Endothelial cell of umbilical vein (primary cell): ENCODE measurements around the gene PPP1R12A. TPM values are rescaled to one million over a fixed set of nuclear protein-coding genes. Genes with fewer than 3 reads are reported as not detected.

ENCODE experiments used
- BruUV-seq: library from RNA; stranded (reverse); fragments of 400-500 nt; replicated peaks from 2 replicates; lab custom pipeline; 2021; lab: Mats Ljungman, UMichigan
- CTCF ChIA-PET: fragments of 300-600, 350-600 bp; sonication (Branson Sonifier 250); formaldehyde crosslinking; loops from one replicate; lab custom pipeline; 2021; ENCODE audit warnings: antibody characterized with exemption, inconsistent platforms; lab: Charles Lee
- POLR2A ChIA-PET: fragments of 300-600, 350-600 bp; sonication (Branson Sonifier 250); formaldehyde crosslinking; loops from one replicate; lab custom pipeline; 2021; ENCODE audit warnings: antibody characterized with exemption, inconsistent platforms; lab: Charles Lee
- DNase-seq: peaks from one replicate; pipeline ENCODE4 v3.0.0-alpha.2; 2011; ENCODE audit warnings: low read depth, low spot score
- FAIRE-seq: peaks from 2 replicates; lab custom pipeline; 2011; peaks lifted over from hg19 to GRCh38; lab: Jason Lieb, UNC
- H2AFZ ChIP-seq: 2 replicates; pipeline ENCODE4 v1.6.0; 2012; ENCODE audit warnings: low read depth, low read length, control low read depth, inconsistent platforms
- H3K27ac ChIP-seq: 2 replicates; pipeline ENCODE4 v1.5.1; 2011; ENCODE audit warnings: low read depth, mild to moderate bottlenecking, control low read depth, low read length, moderate library complexity; ENCODE audit not compliant: insufficient read depth
- H3K27me3 ChIP-seq, 2 experiments: 2 replicates each; pipeline versions ENCODE4 v1.6.0 to v1.6.1; 2011; ENCODE audit warnings: low read length in 2 of 2, mixed read lengths in 1 of 2; ENCODE audit not compliant: control insufficient read depth in 2 of 2, insufficient read depth in 2 of 2
- H3K36me3 ChIP-seq, 2 experiments: 2 replicates in 1 of 2; 3 replicates in 1 of 2; pipeline ENCODE4 v1.5.1; 2011; ENCODE audit warnings: low read length in 2 of 2, mild to moderate bottlenecking in 1 of 2, moderate library complexity in 1 of 2; ENCODE audit not compliant: control insufficient read depth in 2 of 2, insufficient read depth in 2 of 2; ENCODE audit errors: extremely low read depth in 1 of 2
- H3K4me1 ChIP-seq: 3 replicates; pipeline ENCODE4 v1.5.1; 2011; ENCODE audit warnings: mild to moderate bottlenecking, low read length; ENCODE audit not compliant: control insufficient read depth, insufficient read depth; ENCODE audit errors: extremely low read depth
- H3K4me2 ChIP-seq: 2 replicates; pipeline ENCODE4 v1.6.1; 2011; ENCODE audit warnings: low read length, control low read depth, mixed read lengths; ENCODE audit not compliant: insufficient read depth
- H3K4me3 ChIP-seq, 3 experiments: fragments of 200-600 bp in 1 of 3; sonication (generic), shearing (Covaris generic) in 1 of 3; replicated peaks in 1 of 3; 2 replicates each; pipeline ENCODE4 v1.5.1; 2011 to 2016; ENCODE audit warnings: control low read depth in 3 of 3, low read length in 3 of 3, mild to moderate bottlenecking in 2 of 3, inconsistent platforms in 1 of 3, low read depth in 1 of 3, moderate library complexity in 1 of 3; ENCODE audit not compliant: insufficient read depth in 1 of 3
- H3K79me2 ChIP-seq: 2 replicates; pipeline ENCODE4 v1.6.0; 2012; ENCODE audit warnings: low read length, inconsistent platforms; ENCODE audit not compliant: control insufficient read depth, insufficient read depth
- H3K9ac ChIP-seq: replicated peaks from 2 replicates; pipeline ENCODE3; 2011; ENCODE audit warnings: low read length, control low read depth; ENCODE audit not compliant: insufficient read depth; ENCODE audit errors: extremely low read depth
- H3K9me1 ChIP-seq: replicated peaks from 3 replicates; pipeline ENCODE4 v1.6.0; 2011; ENCODE audit warnings: mild to moderate bottlenecking, low read length; ENCODE audit not compliant: control insufficient read depth, insufficient read depth; ENCODE audit errors: extremely low read depth
- H3K9me3 ChIP-seq: replicated peaks from 2 replicates; pipeline ENCODE4 v1.5.1; 2012; ENCODE audit warnings: low read length, inconsistent platforms; ENCODE audit not compliant: control insufficient read depth, insufficient read depth
- H4K20me1 ChIP-seq: replicated peaks from 2 replicates; pipeline ENCODE3; 2011; ENCODE audit warnings: mild to moderate bottlenecking, low read length; ENCODE audit not compliant: control insufficient read depth, insufficient read depth; ENCODE audit errors: extremely low read depth
- CTCF ChIP-seq, 2 donors: IDR thresholded peaks; 1 replicate in 1 of 2; 2 replicates in 1 of 2; pipeline ENCODE4 v1.5.1; 2011; ENCODE audit warnings: low read length in 2 of 2, mild to moderate bottlenecking in 2 of 2, moderate library complexity in 2 of 2, control low read depth in 1 of 2, inconsistent platforms in 1 of 2, low read depth in 1 of 2; ENCODE audit not compliant: insufficient read depth in 1 of 2; ENCODE audit errors: extremely low read depth in 1 of 2
- EZH2 ChIP-seq: IDR thresholded peaks from 2 replicates; pipeline ENCODE4 v1.6.1; 2012; ENCODE audit warnings: borderline replicate concordance, low read depth, mild to moderate bottlenecking, moderate library complexity, low read length, inconsistent platforms; ENCODE audit not compliant: severe bottlenecking
- FOS ChIP-seq: IDR thresholded peaks from 2 replicates; pipeline ENCODE4 v1.6.1; 2011; ENCODE audit warnings: mild to moderate bottlenecking, low read length, moderate library complexity, borderline replicate concordance; ENCODE audit not compliant: insufficient read depth
- GATA2 ChIP-seq: IDR thresholded peaks from 2 replicates; pipeline ENCODE4 v1.7.0; 2011; ENCODE audit warnings: low read depth, mild to moderate bottlenecking, moderate library complexity, mixed read lengths, low read length; ENCODE audit not compliant: insufficient read length, insufficient read depth
- JUN ChIP-seq: IDR thresholded peaks from 2 replicates; pipeline ENCODE4 v1.6.1; 2011; ENCODE audit warnings: borderline replicate concordance, low read depth; ENCODE audit not compliant: insufficient read length, insufficient read depth
- MAX ChIP-seq: IDR thresholded peaks from 2 replicates; pipeline ENCODE4 v1.6.1; 2011; ENCODE audit not compliant: insufficient read depth, insufficient read length
- MYC ChIP-seq: IDR thresholded peaks from one replicate; pipeline ENCODE4 v1.6.1; 2011; ENCODE audit warnings: mild to moderate bottlenecking, low read depth, low read length
- POLR2A ChIP-seq: IDR thresholded peaks from 2 replicates; pipeline ENCODE4 v1.6.1; 2012; ENCODE audit warnings: low read depth, mild to moderate bottlenecking, control low read depth, low read length
- POLR2AphosphoS5 ChIP-seq: IDR thresholded peaks from 2 replicates; pipeline ENCODE4 v1.6.1; 2012; ENCODE audit warnings: low read depth, mild to moderate bottlenecking, control low read depth, low read length, moderate library complexity; ENCODE audit not compliant: insufficient read depth
- dilution Hi-C: fragments of 300-500 bp; cut with MboI; formaldehyde crosslinking; loops from one replicate; pipeline ENCODE4 v1.15.0; 2019; ENCODE audit warnings: low sequenced_read_pairs; ENCODE audit not compliant: extremely low pct_ligation_motif_present
- intact Hi-C: fragments of 100-400 bp; cut with micrococcal nuclease; formaldehyde crosslinking; loops from one replicate; pipeline ENCODE4 v1.10.0; 2022
- polyA plus RNA-seq, 4 experiments: library from polyadenylated mRNA; depleted of rRNA in 3 of 4; stranded (reverse) in 3 of 4; unstranded in 1 of 4; fragments of >200 nt; gene quantifications; 2 replicates each; pipeline versions ENCODE4 v1.2.1 to v1.2.3, GENCODE V29; 2011 to 2012; ENCODE audit warnings: missing spikeins in 1 of 4
- total RNA-seq: library from RNA; stranded (reverse); gene quantifications from 2 replicates; pipeline ENCODE4 v1.2.3, GENCODE V29; 2021

PPP1R12A gene
- total and polyA plus RNA-seq, 2 donors (not counting 3 experiments of a cell fraction or from before 2014, with no cell fraction given), result 12.9 to 83.9 TPM

- peaks cover 76% of the 10 kb centered on the region for H3K79me2 ChIP-seq
- H3K9ac ChIP-seq, result no peak overlapping the region
- DNase-seq (no peak), FAIRE-seq (no peak)
- no peak overlapping the region for H2AFZ ChIP-seq
- no peak overlapping the region for H3K27ac ChIP-seq
- intact Hi-C loops (no loop called here), dilution Hi-C loops (no loop called here)
- H3K27me3 ChIP-seq, result no peaks in the 10 kb centered on the region
- H4K20me1 ChIP-seq, result peaks cover 5% of the 10 kb centered on the region
- no peak overlapping the region for H3K4me3 ChIP-seq
- no peak for TF ChIP-seq EZH2
- no peak for TF ChIP-seq MYC
- TF ChIP-seq POLR2A, result no peak
- TF ChIP-seq FOS, result no peak
- no peak for TF ChIP-seq MAX
- TF ChIP-seq GATA2, result no peak
- no peak for TF ChIP-seq POLR2AphosphoS5
- no peak for TF ChIP-seq CTCF (IDR thresholded peaks at IDR 0.05; ENCODE audit: extremely low read depth in 1 of 2, insufficient read depth in 1 of 2, low read depth in 1 of 2, low read length in 2 of 2)
- TF ChIP-seq JUN, result no peak
- H3K4me1 ChIP-seq, result no peaks in the 10 kb centered on the region
- no TSS peak for BruUV-seq
- H3K4me2 ChIP-seq, result no peak overlapping the region
- no peaks in the 10 kb centered on the region for H3K9me1 ChIP-seq
- H3K9me3 ChIP-seq, result no peaks in the 10 kb centered on the region
- POLR2A ChIA-PET, result no interaction called here
- CTCF ChIA-PET, result interaction anchor here (0.7 to 1.2 kb wide), 3 partner anchors 120 to 346 kb away, joined by 3 read pairs; no protein-coding TSS in a partner anchor
- H3K36me3 ChIP-seq, result no peaks in the 10 kb centered on the region
Measured at GRCh38 chr12:79858518-79858917, 76.4 kb downstream of the PPP1R12A start.
